G401 (cell line): ENCODE data around the gene EFHC1. TPM values are rescaled to one million over a fixed set of nuclear protein-coding genes. Genes with fewer than 3 reads are reported as not detected.
"Not testable (repeated sequence)": the region's sequence is repeated elsewhere in the genome, so short reads cannot be mapped to it uniquely, and the experiment has no call there.

ENCODE experiments used
- DNase-seq: peaks from one replicate; pipeline ENCODE4 v3.0.0-alpha.2; 2015; ENCODE audit warnings: low spot score
- in situ Hi-C: cut with HindIII; loops from 2 replicates; pipeline ENCODE4 v1.10.0; 2016; ENCODE audit warnings: low sequenced_read_pairs, mixed read lengths
- total RNA-seq: library from RNA; depleted of rRNA; stranded (reverse); fragments of >200 nt; shearing (Covaris generic); gene quantifications from 2 replicates; pipeline ENCODE4 v1.2.3, GENCODE V29; 2014; rRNA removed

Gene EFHC1, protein sequence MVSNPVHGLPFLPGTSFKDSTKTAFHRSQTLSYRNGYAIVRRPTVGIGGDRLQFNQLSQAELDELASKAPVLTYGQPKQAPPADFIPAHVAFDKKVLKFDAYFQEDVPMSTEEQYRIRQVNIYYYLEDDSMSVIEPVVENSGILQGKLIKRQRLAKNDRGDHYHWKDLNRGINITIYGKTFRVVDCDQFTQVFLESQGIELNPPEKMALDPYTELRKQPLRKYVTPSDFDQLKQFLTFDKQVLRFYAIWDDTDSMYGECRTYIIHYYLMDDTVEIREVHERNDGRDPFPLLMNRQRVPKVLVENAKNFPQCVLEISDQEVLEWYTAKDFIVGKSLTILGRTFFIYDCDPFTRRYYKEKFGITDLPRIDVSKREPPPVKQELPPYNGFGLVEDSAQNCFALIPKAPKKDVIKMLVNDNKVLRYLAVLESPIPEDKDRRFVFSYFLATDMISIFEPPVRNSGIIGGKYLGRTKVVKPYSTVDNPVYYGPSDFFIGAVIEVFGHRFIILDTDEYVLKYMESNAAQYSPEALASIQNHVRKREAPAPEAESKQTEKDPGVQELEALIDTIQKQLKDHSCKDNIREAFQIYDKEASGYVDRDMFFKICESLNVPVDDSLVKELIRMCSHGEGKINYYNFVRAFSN
- 20.7 and 29.2 TPM in 2 replicates for total RNA-seq

DNA sequence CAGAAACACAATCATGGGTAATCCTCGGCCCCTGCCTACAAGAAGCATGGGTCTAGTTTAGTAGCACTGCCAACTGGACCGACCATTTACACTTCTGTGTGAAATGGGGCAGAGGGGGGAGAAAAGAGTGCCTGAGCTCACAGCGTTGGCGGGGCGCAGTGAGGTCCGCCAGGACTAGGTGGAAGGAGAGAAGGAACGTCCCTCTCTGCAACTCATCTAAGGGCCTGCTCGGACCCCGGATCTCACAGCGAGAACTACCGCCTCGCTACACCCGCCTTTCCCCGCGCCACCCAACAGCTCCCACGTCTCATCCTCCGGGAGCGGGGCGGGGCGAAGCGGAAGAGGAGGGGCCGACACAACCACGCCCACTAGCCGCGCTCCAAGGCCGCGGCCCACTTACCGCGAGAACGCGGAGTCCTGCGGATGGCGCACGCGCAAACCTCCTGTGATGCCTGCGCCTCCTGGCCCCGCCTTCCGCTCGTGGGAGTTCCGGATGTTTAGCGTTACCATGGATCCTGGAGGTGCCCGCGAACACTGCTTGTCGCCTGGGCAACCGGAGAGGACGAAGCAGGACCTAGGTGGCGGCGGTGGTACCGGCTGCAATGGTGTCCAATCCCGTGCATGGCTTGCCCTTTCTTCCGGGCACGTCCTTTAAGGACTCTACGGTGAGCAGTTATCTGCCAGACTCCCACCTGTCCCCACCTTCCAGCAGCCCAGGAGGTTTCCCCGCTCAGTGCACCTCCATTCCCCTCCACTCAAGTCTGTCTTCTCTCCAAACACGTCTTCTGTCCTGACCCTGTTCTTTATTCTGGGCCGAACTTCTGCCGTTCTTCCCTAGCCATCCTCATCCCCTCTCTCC is at the start of gene EFHC1:
Gene EFHC1, plus strand, starts transcription at position 534 of the 859 bp plus-strand sequence. Its CDS starts 69 bp downstream, at position 603.
- DNase-seq, result peak; percentile 98
- in situ Hi-C loops, result loop anchor here (25.0 kb wide), 1 partner anchor 242 kb away; the partner anchor contains the start of gene TMEM14A

DNA sequence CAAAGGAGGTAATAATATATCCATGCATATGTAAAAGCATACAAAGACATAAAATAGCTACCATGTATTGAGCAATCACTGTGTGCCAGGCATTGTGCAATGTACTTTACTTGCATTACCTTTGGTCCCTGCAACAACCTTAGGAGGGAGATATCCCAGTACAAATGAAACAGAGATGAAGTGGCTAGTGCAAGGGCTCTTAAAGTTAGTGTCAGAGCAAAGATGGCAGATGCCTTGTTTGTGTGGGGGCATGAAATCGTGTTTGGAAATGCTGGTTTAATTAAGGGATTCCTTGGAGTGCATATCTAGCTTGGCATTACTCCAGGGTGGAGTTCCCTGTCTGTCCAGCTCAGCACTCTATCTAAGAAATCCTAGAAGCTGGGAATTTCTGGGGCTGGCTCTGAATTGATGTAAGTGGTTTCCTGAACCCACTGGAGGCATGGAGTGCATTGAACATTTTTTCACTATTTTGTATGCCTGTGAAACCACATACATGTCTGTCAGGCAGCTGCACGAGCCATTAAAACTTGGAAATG is 48.4 kb upstream of the EFHC1 start:
- in situ Hi-C loops, result no loop called here
- peak; percentile 47 for DNase-seq

DNA sequence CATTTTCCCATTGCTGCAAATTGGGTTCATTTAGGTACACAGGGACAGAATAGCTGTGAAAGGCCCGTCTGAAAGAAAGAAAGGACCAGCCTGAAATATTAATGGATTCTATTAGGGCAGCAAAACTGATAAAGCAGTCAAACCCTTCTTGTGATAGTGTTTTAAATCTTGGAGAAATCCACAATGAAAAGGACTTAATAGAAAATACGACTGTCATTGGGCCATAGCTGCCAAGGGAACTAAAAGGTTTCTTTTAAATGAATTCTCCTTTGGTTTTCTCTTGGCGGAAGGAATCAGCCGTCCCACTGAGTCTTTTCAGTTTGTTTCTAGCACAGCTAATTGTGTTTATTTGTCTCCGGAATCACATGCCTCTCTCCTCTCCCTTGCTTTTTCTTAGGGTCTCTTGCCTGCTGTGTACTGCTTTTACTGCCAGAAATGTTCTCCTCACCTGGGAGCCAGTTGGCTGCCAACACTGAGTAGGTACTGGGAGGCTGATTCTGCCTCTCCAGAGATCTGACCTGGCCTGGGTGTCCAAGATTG is 46.9 kb upstream of the EFHC1 start:
- in situ Hi-C loops, result no loop called here
- DNase-seq, result peak; percentile 33

GRCh38 chr6:52374247-52374646 is 45.9 kb upstream of the EFHC1 start:
- in situ Hi-C loops, result no loop called here
- no peak for DNase-seq

- in situ Hi-C loops, result no loop called here
- DNase-seq, result no peak
Measured at GRCh38 chr6:52375780-52376556, 44.2 kb upstream of the EFHC1 start.

DNA sequence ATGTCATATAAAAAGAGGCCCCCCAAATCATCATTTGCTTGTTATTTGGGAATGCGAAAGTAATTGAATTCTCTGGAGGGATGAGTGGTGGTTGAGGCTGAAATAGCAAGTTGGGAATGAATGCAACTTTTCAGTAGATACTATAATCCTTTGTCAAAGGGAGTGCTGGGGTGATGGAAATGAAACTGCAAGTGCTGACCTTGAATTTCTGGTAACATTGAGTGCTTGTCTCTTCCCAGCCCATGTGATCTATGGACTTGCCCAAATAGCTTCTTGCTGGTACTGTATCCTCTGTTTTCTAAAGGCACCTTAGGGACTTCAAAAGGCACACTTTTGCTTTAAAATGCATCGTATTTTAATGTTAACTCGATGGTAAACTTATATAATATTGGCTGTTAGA is 43.4 kb upstream of the EFHC1 start:
- no peak for DNase-seq
- in situ Hi-C loops, result no loop called here

GRCh38 chr6:52377538-52378221 is 42.5 kb upstream of the EFHC1 start:
- in situ Hi-C loops, result no loop called here
- DNase-seq, result no peak

GRCh38 chr6:52381249-52381648 is 38.9 kb upstream of the EFHC1 start:
- DNase-seq, result no peak
- in situ Hi-C loops, result no loop called here

DNA sequence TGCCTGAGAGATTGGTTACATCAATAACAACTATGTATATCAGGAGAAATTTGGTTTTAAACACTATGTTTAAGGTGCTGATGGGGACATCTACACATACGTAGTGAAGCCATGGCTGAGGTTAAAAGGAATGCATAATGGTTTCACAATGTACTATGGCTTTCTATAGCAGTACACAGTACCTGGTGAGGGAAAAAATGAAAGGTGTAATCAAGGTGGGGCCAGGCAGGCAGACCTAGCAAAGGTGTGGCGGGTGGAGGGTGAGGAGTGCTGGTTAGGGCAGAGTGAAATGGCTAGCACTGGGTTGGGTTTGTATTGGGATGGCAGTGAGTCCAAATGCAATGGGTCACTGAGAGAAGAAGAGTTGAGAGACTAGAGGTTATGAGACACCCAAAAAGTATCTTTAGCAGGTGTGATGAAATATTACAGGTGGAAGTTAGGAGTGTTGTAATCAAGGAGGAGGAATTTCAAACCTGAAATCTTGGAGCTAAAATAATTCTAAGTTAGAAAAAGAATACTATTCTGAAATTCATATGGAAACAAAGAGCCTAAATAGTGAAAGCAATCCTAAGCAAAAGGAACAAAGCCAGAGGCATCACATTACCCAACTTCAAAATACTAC is 35.9 kb upstream of the EFHC1 start:
- no peak for DNase-seq
- in situ Hi-C loops, result no loop called here

DNA sequence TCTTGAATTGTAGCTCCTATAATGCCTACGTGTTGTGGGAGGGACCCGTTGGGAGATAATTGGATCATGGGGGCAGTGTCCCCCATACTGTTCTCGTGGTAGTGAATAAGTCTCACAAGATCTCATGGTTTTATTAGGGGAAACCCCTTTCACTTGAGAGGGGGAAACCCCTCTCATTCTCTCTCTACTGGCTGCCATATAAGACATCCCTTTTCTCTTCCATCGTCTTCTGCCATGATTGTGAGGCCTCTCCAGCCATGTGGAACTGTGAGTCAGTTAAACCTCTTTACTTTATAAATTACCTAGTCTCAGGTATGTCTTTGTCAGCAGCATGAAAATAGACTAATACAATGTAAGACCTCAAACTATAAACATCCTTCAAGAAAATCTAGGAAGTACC is 35.1 kb upstream of the EFHC1 start:
- no peak for DNase-seq
- in situ Hi-C loops, result no loop called here

DNA sequence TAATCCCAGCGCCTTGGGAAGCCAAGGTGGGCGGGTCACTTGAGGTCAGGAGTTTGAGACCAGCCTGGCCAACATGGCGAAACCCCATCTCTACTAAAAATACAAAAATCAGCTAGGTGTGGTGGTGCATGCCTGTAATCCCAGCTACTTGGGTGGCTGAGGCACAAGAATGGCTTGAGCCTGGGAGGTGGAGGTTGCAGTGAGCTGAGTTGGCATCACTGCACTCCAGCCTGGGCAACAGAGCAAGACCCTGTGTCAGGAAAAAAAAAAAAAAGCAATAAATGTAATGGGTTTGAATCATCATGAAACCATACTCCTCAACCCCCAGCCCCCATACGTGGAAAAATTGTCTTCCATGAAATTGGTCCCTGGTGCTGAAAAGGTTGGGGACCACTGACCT is 32.0 kb upstream of the EFHC1 start:
- in situ Hi-C loops, result not testable (repeated sequence)

GRCh38 chr6:52388790-52389189 is 31.4 kb upstream of the EFHC1 start:
- in situ Hi-C loops, result no loop called here
- peak; percentile 95 for DNase-seq

More for the DNA sequence above, 32.0 kb upstream of the EFHC1 start:
- DNase-seq, result not testable (repeated sequence)

DNA sequence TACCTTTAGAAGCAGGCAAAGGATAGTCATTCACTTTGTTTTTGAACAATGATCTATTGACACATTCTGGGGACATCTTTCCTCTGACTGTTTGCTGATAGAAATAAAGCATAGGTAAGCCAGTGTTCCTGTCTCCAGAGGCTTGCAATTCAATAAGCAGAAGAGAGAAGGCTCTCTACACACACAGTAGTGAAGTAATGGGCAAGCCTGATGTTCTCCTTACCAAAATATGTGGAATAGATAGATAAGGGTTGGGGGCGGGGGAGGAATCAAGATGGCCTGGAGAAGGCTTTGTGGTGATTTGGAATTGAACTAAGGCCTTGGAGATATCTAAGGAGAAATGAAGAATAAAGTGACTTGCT is 30.9 kb upstream of the EFHC1 start:
- DNase-seq, result no peak
- in situ Hi-C loops, result no loop called here

DNA sequence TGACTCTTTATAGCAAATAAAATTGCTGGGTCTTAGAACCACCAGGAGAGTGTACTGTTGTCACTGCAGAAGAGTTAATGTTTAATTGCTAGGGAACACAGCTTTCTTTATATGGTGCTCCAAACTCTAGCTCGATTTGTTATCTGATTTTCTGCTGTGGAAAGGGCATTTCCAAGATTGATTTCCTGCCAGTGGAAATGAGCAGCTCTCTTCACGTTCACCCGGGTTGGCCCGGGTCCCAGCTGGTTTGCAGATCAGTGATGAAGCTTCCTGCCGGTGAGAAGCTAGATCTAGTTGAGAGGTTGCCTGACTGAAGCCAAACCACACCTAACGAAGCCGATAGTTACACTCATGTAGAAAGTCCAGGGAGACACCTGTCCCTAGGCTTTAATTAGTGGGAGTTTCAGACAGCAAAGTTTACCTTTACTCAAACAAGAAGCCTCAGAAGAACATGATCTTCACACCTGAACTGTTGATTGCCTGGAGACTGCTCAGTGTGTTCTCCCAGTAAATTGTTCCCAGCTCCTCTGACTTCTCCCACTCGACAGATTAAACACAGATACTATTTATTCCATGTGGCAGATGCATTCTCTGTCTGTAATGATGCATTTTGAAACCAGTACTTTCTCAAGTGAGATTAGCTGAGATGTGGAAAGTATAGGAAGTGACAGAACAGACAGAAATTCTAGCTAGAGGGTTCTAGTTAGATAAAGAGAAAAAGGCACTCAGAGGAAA is 30.3 kb upstream of the EFHC1 start:
- DNase-seq, result peak; percentile 90
- in situ Hi-C loops, result no loop called here

DNA sequence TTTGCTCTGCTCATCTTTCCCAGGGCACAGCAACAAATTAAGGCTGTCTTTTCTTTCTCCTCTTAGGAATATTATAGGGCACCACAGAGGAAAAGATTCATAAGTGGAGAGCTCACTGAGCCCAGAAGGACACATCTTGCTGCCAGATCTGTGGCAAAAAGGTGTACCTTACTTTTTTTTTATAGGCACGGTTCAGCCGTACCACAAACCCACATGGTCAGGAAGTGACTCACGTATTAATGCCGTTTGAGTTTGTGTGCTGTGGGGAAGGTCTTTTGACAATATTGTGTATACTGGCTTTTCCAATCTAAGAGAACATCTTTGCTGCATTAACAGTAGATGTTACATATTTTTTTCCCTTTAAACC is 29.8 kb upstream of the EFHC1 start:
- no peak for DNase-seq
- in situ Hi-C loops, result no loop called here

GRCh38 chr6:52391599-52391998 is 28.5 kb upstream of the EFHC1 start:
- in situ Hi-C loops, result no loop called here
- peak; percentile 99 for DNase-seq

DNA sequence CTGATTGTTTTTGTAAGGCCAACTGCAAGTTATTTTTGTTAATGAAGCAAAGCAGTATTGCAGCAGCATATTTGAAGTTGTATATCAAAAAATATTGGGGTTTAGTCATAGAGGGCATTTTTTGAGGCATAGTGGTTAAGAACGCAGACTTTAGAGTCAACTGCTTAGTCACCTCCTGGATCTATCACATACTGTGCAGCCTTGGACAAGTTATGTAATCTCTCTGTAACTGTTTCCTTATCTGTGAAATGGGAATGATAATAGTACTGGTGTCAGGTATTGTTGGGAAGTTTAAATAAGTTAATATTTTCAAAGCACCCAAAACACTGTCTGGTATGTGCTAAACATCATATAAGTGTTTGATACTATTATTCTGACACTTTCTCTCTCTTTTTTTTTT is 27.2 kb upstream of the EFHC1 start:
- no peak for DNase-seq
- in situ Hi-C loops, result no loop called here
